CD4-positive, alpha-beta memory T cell (primary cell): Measurements from ENCODE around the gene PDGFB. TPM values are rescaled to one million over a fixed set of nuclear protein-coding genes. Genes with fewer than 3 reads are reported as not detected.

Experiments
- CTCF ChIA-PET: fragments of 350-600 bp; sonication (Branson Sonifier 250); formaldehyde crosslinking; loops from one replicate; lab custom pipeline; 2021; ENCODE audit warnings: inconsistent platforms; ENCODE audit not compliant: partially characterized antibody; lab: Charles Lee
- POLR2A ChIA-PET: fragments of 350-600 bp; sonication (Branson Sonifier 250); formaldehyde crosslinking; loops from one replicate; lab custom pipeline; 2021; ENCODE audit not compliant: partially characterized antibody; lab: Charles Lee
- DNase-seq, 5 donors: peaks; one replicate each; pipeline versions ENCODE4 v3.0.0 to v3.0.0-alpha.2; 2020 to 2022; ENCODE audit warnings: mixed read lengths in 1 of 5
- H3K27ac ChIP-seq: one replicate; pipeline ENCODE4 v1.7.0; 2013; ENCODE audit warnings: low read depth, low read length
- H3K27me3 ChIP-seq: 2 replicates; pipeline ENCODE4 v1.7.0; 2013; ENCODE audit warnings: mild to moderate bottlenecking, low read length, moderate library complexity; ENCODE audit not compliant: insufficient read depth
- H3K36me3 ChIP-seq: 2 replicates; pipeline ENCODE4 v1.7.0; 2013; ENCODE audit warnings: mild to moderate bottlenecking, low read length, moderate library complexity; ENCODE audit not compliant: insufficient read depth
- H3K4me1 ChIP-seq: 2 replicates; pipeline ENCODE4 v1.7.0; 2013; ENCODE audit warnings: mild to moderate bottlenecking, low read length, moderate library complexity; ENCODE audit not compliant: insufficient read depth
- H3K4me3 ChIP-seq, 2 donors: one replicate each; pipeline ENCODE4 v1.7.0; 2013; ENCODE audit warnings: low read length in 2 of 2, mild to moderate bottlenecking in 1 of 2
- H3K9me3 ChIP-seq, 2 donors: one replicate each; pipeline ENCODE4 v1.7.0; 2013; ENCODE audit warnings: low read length in 2 of 2, control low read depth in 1 of 2; ENCODE audit not compliant: control insufficient read depth in 1 of 2
- H3K27ac Mint-ChIP-seq, 7 donors: one replicate each; pipeline ENCODE4 v1.8.0; 2020 to 2021; ENCODE audit warnings: mixed read lengths in 7 of 7, mild to moderate bottlenecking in 6 of 7, inconsistent platforms in 3 of 7, moderate library complexity in 3 of 7
- H3K27me3 Mint-ChIP-seq, 2 donors: one replicate each; pipeline ENCODE4 v1.8.0; 2020 to 2021; ENCODE audit warnings: mixed read lengths in 2 of 2
- H3K36me3 Mint-ChIP-seq, 2 donors: one replicate each; pipeline ENCODE4 v1.8.0; 2020 to 2021; ENCODE audit warnings: mixed read lengths in 2 of 2, inconsistent platforms in 1 of 2, mild to moderate bottlenecking in 1 of 2
- H3K4me1 Mint-ChIP-seq, 4 donors: one replicate each; pipeline ENCODE4 v1.8.0; 2020 to 2021; ENCODE audit warnings: mixed read lengths in 4 of 4, mild to moderate bottlenecking in 1 of 4
- H3K4me3 Mint-ChIP-seq, 8 donors: one replicate each; pipeline ENCODE4 v1.8.0; 2020 to 2021; ENCODE audit warnings: mixed read lengths in 8 of 8, mild to moderate bottlenecking in 7 of 8, moderate library complexity in 6 of 8, inconsistent platforms in 3 of 8
- H3K9me3 Mint-ChIP-seq, 8 donors: one replicate each; pipeline ENCODE4 v1.8.0; 2020 to 2021; ENCODE audit warnings: mixed read lengths in 8 of 8, mild to moderate bottlenecking in 5 of 8, inconsistent platforms in 3 of 8, moderate library complexity in 1 of 8
- intact Hi-C: fragments of 100-400 bp; cut with micrococcal nuclease; formaldehyde crosslinking; loops from one replicate; pipeline ENCODE4 v1.15.1; 2023
- polyA plus RNA-seq, 2 donors: library from polyadenylated mRNA; unstranded; fragments of 300-500 nt; fragmentation: Illumina TruSeq; gene quantifications; one replicate each; pipeline ENCODE4 v1.2.3, GENCODE V29; 2021
- total RNA-seq, 2 experiments: library from RNA; stranded (reverse); gene quantifications; one replicate each; pipeline ENCODE4 v1.2.3, GENCODE V29; 2021

PDGFB gene
- total and polyA plus RNA-seq, 4 experiments from 2014 or later, result 6.8 to 16.9 (median 13.6) TPM

DNA sequence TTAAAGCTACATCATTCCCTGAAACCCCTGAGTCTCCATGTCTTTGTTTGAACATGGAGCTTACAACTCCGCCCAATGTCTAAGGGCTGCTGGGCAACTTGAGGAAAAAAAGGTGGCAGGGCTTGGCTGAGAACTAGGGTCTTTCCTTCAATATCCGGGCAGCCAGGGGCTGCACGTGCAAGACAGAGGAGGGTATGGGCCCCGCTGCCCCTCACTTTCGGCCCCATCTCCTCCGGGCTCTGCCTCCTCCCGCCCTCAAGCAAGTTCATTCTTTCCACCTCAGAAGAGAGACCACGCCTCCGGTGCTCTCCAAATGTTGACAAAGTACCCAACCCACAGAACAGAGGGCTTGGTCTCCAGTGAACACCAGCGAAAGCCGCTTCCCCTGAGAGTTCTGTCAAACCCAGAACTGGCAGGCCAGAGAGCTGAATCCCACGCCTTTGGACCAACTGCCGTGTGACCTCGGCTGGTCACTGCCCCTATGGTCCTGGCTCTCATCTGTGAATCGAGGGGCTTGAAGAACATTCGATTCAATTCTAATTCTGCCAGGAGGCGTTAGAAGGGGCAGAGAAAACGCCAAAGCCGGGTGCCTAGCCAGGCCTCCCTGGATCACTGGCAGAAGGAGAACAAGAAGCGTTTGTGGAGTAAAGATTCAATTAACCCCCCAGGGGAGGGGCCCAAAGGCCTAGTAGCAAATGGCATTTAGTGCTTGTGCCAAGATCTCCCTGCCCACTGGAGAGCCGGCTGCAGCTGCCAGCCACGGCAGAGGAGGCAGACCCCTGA, 7.3 kb downstream of the PDGFB start:
- H3K27ac ChIP-seq, result no peak overlapping the region
- H3K9me3 ChIP-seq, result no peaks in the 10 kb centered on the region
- Mint-ChIP-seq H3K36me3 (peaks cover 3 to 25% of the 10 kb centered on the region in 2 donors), H3K9me3 (peaks cover 0 to 2% (median 0%) of the 10 kb centered on the region in 8 donors), H3K4me1 (peaks cover 39 to 78% (median 57%) of the 10 kb centered on the region in 4 donors), H3K4me3 (peak overlapping the region; percentile 20 to 90 (median 56)), H3K27me3 (peaks cover 5 to 7% of the 10 kb centered on the region in 2 donors), H3K27ac (peak overlapping the region in 5 of 7 donors; percentile 30 to 99 (median 47))
- CTCF ChIA-PET, result interaction anchor here (0.7 to 2.1 kb wide), 5 partner anchors 66 to 79 kb away, joined by 3 to 5 read pairs (median 4); no protein-coding TSS in a partner anchor
- H3K4me1 ChIP-seq, result peaks cover 73% of the 10 kb centered on the region
- POLR2A ChIA-PET, result interaction anchor here (0.6 to 9.1 kb wide), 4 partner anchors 63 to 1578 kb away, joined by 3 to 163 read pairs (median 8); partner anchors contain the start of gene RPL3
- no peak for DNase-seq
- H3K27me3 ChIP-seq, result no peaks in the 10 kb centered on the region
- intact Hi-C loops, result loop anchor here (2.0 kb wide), 1 partner anchor 15 kb away; no protein-coding TSS in a partner anchor
- no peak overlapping the region for H3K4me3 ChIP-seq
- H3K36me3 ChIP-seq, result peaks cover 3% of the 10 kb centered on the region

- peaks cover 71% of the 10 kb centered on the region for H3K4me1 ChIP-seq
- H3K27me3 ChIP-seq, result no peaks in the 10 kb centered on the region
- Mint-ChIP-seq H3K4me3 (peak overlapping the region; percentile 55 to 93 (median 82)), H3K27ac (peak overlapping the region; percentile 50 to 99 (median 81)), H3K27me3 (peaks cover 5 to 9% of the 10 kb centered on the region in 2 donors), H3K9me3 (peaks cover 0 to 2% (median 0%) of the 10 kb centered on the region in 8 donors), H3K4me1 (peaks cover 37 to 75% (median 55%) of the 10 kb centered on the region in 4 donors), H3K36me3 (peaks cover 6 to 27% of the 10 kb centered on the region in 2 donors)
- ChIA-PET POLR2A (interaction anchor here (0.8 to 2.5 kb wide), 6 partner anchors 8 to 83 kb away, joined by 3 to 12 read pairs (median 6); partner anchors contain the start of genes PDGFB and RPL3), CTCF (interaction anchor here (0.7 to 2.1 kb wide), 7 partner anchors 20 to 80 kb away, joined by 3 to 5 read pairs (median 4); no protein-coding TSS in a partner anchor)
- H3K36me3 ChIP-seq, result peaks cover 4% of the 10 kb centered on the region
- intact Hi-C loops, result loop anchor here (2.0 kb wide), 1 partner anchor 16 kb away; no protein-coding TSS in a partner anchor
- DNase-seq, result peak; percentile 61 to 77 (median 65)
- H3K4me3 ChIP-seq, result peak overlapping the region; percentile 12 to 22
- H3K27ac ChIP-seq, result no peak overlapping the region
- H3K9me3 ChIP-seq, result no peaks in the 10 kb centered on the region
Observed at GRCh38 chr22:39236321-39237317, 8.2 kb downstream of the PDGFB start.

DNA sequence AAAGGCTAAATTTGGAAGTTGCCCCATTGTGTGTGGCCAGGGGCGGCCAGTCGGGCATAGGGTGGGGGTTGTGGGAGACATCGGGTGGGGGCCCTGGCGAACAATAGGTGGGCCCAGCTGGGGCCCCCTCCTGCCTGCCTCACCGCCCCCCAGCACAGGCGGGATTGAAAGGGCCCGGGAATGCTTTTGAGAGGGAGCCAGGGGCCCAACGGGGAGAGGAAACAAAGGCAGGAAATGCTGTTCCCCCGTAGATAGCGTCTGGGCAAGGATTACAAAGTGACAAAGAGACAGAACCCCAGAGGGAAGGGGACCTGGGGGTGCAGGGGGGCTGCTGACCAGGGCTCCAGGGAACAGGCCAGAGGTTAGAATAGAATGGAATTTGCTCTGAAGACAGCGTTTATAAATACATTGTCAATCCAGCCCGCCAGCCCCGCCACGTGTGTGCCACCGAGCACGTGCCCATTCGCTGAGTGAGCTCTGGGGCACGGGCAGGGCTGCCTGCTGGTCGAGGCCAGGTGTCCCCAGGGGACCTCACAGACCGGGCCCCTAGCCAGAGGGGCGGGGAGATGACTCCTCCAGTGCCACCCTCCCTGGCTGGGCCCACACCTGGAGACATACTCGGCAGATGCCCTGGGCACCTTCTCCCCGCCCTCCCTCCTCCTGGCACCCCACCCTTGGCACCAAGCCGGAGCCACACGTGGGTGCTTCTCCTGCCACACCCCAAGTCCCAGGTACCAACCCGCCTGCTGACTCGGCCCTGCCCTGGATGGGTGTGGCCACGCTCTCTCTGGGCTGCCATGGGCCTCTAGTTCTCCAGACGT, 9.7 kb downstream of the PDGFB start:
- POLR2A ChIA-PET, result interaction anchor here (0.8 to 2.5 kb wide), 6 partner anchors 9 to 84 kb away, joined by 3 to 12 read pairs (median 6); partner anchors contain the start of genes PDGFB and RPL3
- peaks cover 2 to 11% of the 10 kb centered on the region in 2 donors for H3K27me3 Mint-ChIP-seq
- Histone ChIP-seq H3K4me3 (no peak overlapping the region), H3K4me1 (peaks cover 55% of the 10 kb centered on the region), H3K27ac (no peak overlapping the region), H3K36me3 (peaks cover 16% of the 10 kb centered on the region), H3K27me3 (no peaks in the 10 kb centered on the region), H3K9me3 (no peaks in the 10 kb centered on the region)
- no peaks in the 10 kb centered on the region for H3K9me3 Mint-ChIP-seq
- peak overlapping the region in 1 of 7 donors; percentile 59 for H3K27ac Mint-ChIP-seq
- CTCF ChIA-PET, result interaction anchor here (1.0 to 2.1 kb wide), 4 partner anchors 18 to 81 kb away, joined by 3 to 5 read pairs (median 4); no protein-coding TSS in a partner anchor
- DNase-seq, result no peak
- H3K4me3 Mint-ChIP-seq, result peak overlapping the region in 4 of 8 donors; percentile 21 to 56 (median 40)
- peaks cover 12 to 26% of the 10 kb centered on the region in 2 donors for H3K36me3 Mint-ChIP-seq
- peaks cover 22 to 59% (median 40%) of the 10 kb centered on the region in 4 donors for H3K4me1 Mint-ChIP-seq
- intact Hi-C loops, result no loop called here

GRCh38 chr22:39234472-39234787, 10.4 kb downstream of the PDGFB start:
- H3K4me3 ChIP-seq, result no peak overlapping the region
- no peaks in the 10 kb centered on the region for H3K9me3 Mint-ChIP-seq
- no peak overlapping the region for H3K27ac ChIP-seq
- ChIA-PET CTCF (no interaction called here), POLR2A (interaction anchor here (1.6 kb wide), 1 partner anchor 64 kb away, joined by 3 read pairs; no protein-coding TSS in a partner anchor)
- H3K27me3 Mint-ChIP-seq, result peaks cover 2 to 11% of the 10 kb centered on the region in 2 donors
- H3K27ac Mint-ChIP-seq, result peak overlapping the region in 2 of 7 donors; percentile 29 to 52
- H3K36me3 Mint-ChIP-seq, result peaks cover 13 to 28% of the 10 kb centered on the region in 2 donors
- peaks cover 19% of the 10 kb centered on the region for H3K36me3 ChIP-seq
- no peaks in the 10 kb centered on the region for H3K27me3 ChIP-seq
- no peaks in the 10 kb centered on the region for H3K9me3 ChIP-seq
- H3K4me1 ChIP-seq, result peaks cover 49% of the 10 kb centered on the region
- intact Hi-C loops, result no loop called here
- H3K4me3 Mint-ChIP-seq, result no peak overlapping the region
- no peak for DNase-seq
- H3K4me1 Mint-ChIP-seq, result peaks cover 20 to 53% (median 34%) of the 10 kb centered on the region in 4 donors

GRCh38 chr22:39233710-39234471, 10.9 kb downstream of the PDGFB start:
- intact Hi-C loops, result no loop called here
- DNase-seq, result no peak
- Mint-ChIP-seq H3K27ac (peak overlapping the region in 1 of 7 donors; percentile 29), H3K4me3 (no peak overlapping the region), H3K9me3 (no peaks in the 10 kb centered on the region), H3K27me3 (peaks cover 2 to 11% of the 10 kb centered on the region in 2 donors), H3K36me3 (peaks cover 18 to 34% of the 10 kb centered on the region in 2 donors), H3K4me1 (peaks cover 19 to 47% (median 30%) of the 10 kb centered on the region in 4 donors)
- Histone ChIP-seq H3K27me3 (no peaks in the 10 kb centered on the region), H3K27ac (no peak overlapping the region), H3K36me3 (peaks cover 19% of the 10 kb centered on the region), H3K9me3 (no peaks in the 10 kb centered on the region), H3K4me1 (peaks cover 43% of the 10 kb centered on the region), H3K4me3 (no peak overlapping the region)
- POLR2A ChIA-PET, result interaction anchor here (1.6 kb wide), 1 partner anchor 63 kb away, joined by 3 read pairs; no protein-coding TSS in a partner anchor
- CTCF ChIA-PET, result no interaction called here
